A549 (cell line): Measurements from ENCODE around the gene C8G. TPM values are rescaled to one million over a fixed set of nuclear protein-coding genes. Genes with fewer than 3 reads are reported as not detected.
A peak's percentile ranks its signal among the peaks of the same experiment; 100 is the strongest.

Source experiments
- ATAC-seq, 2 experiments: fragments of 200-7000 bp in 1 of 2; fragments of >200 bp in 1 of 2; cut with Nextera tagmentation in 1 of 2; cut with Tn5 transposase in 1 of 2; 3 replicates each; pipeline versions ENCODE4 v1.8.0 to v1.9.1; 2018 to 2020; ENCODE audit warnings: mild to moderate bottlenecking in 1 of 2, moderate library complexity in 1 of 2
- CTCF ChIA-PET: fragments of 300-600 bp; sonication (Branson Sonifier 250); formaldehyde crosslinking; extraction: SDS; loops from one replicate; lab custom pipeline; 2021; ENCODE audit warnings: antibody characterized with exemption, inconsistent platforms; lab: Yijun Ruan, JAX
- POLR2A ChIA-PET: fragments of 350-600 bp; formaldehyde crosslinking; extraction: SDS; loops from one replicate; lab custom pipeline; 2021; ENCODE audit warnings: antibody characterized with exemption, inconsistent platforms; lab: Yijun Ruan, JAX
- DNase-seq, 2 experiments: peaks; one replicate each; pipeline versions ENCODE4 v3.0.0 to v3.0.0-alpha.2; 2011 to 2016; ENCODE audit warnings: low read depth in 1 of 2, low spot score in 1 of 2
- FAIRE-seq: peaks from 2 replicates; lab custom pipeline; 2011; peaks lifted over from hg19 to GRCh38; lab: Jason Lieb, UNC
- H3K27ac ChIP-seq, 2 experiments: fragments of >200 bp; sonication (Bioruptor Twin); formaldehyde crosslinking; 3 replicates each; pipeline ENCODE4 v1.5.1; 2016 to 2017
- H3K4me1 ChIP-seq: fragments of >200 bp; sonication (Bioruptor Twin); formaldehyde crosslinking; 3 replicates; pipeline ENCODE4 v1.6.1; 2016
- H3K4me2 ChIP-seq: fragments of >200 bp; sonication (Bioruptor Twin); formaldehyde crosslinking; 3 replicates; pipeline ENCODE4 v1.6.1; 2016
- H3K4me3 ChIP-seq: fragments of >200 bp; sonication (Bioruptor Twin); formaldehyde crosslinking; 3 replicates; pipeline ENCODE4 v1.5.1; 2016
- H3K9me3 ChIP-seq: fragments of >200 bp; sonication (Bioruptor Twin); formaldehyde crosslinking; 3 replicates; pipeline ENCODE4 v1.6.1; 2016
- BCL3 ChIP-seq: fragments of >200 bp; sonication (Bioruptor Twin); formaldehyde crosslinking; IDR thresholded peaks from 3 replicates; pipeline ENCODE4 v1.6.1; 2016
- CBX8 ChIP-seq: fragments of 200-600 bp; sonication (generic); IDR thresholded peaks from 2 replicates; pipeline ENCODE4 v1.6.1; 2016
- CEBPB ChIP-seq, 2 experiments: fragments of >200 bp in 1 of 2; sonication (Bioruptor Twin) in 1 of 2; formaldehyde crosslinking in 1 of 2; IDR thresholded peaks; 2 replicates each; pipeline ENCODE4 v1.6.1; 2012 to 2016
- CTCF ChIP-seq: fragments of >200 bp; sonication (Bioruptor Twin); formaldehyde crosslinking; IDR thresholded peaks from 3 replicates; pipeline ENCODE4 v1.5.1; 2016
- E2F6 ChIP-seq: IDR thresholded peaks from 2 replicates; pipeline ENCODE4 v1.6.1; 2012; ENCODE audit warnings: low read depth, borderline replicate concordance
- FOSB ChIP-seq: fragments of 250-450 bp; sonication (Bioruptor Pico); IDR thresholded peaks from 2 replicates; pipeline ENCODE4 v1.5.0; 2020; ENCODE audit warnings: mild to moderate bottlenecking, moderate library complexity
- GATA3 ChIP-seq: IDR thresholded peaks from 2 replicates; pipeline ENCODE4 v1.6.1; 2012; ENCODE audit warnings: borderline replicate concordance
- HDAC2 ChIP-seq: fragments of 200-600 bp; sonication (generic); IDR thresholded peaks from 2 replicates; pipeline ENCODE4 v1.6.1; 2016
- HOXB5 ChIP-seq: fragments of 250-450 bp; sonication (Bioruptor Pico); IDR thresholded peaks from 2 replicates; pipeline ENCODE4 v1.5.0; 2020; ENCODE audit warnings: mild to moderate bottlenecking, moderate library complexity
- JUN ChIP-seq, 2 experiments: fragments of >200 bp; sonication (Bioruptor Twin); formaldehyde crosslinking; IDR thresholded peaks; 2 replicates in 1 of 2; 3 replicates in 1 of 2; pipeline ENCODE4 v1.6.1; 2016 to 2017
- KDM1A ChIP-seq: fragments of 200-600 bp; sonication (generic); IDR thresholded peaks from 2 replicates; pipeline ENCODE4 v1.6.1; 2016; ENCODE audit warnings: low read depth, mild to moderate bottlenecking
- MAX ChIP-seq: IDR thresholded peaks from 2 replicates; pipeline ENCODE4 v1.6.1; 2012
- MAZ ChIP-seq: fragments of 150-350 bp; IDR thresholded peaks from 2 replicates; pipeline ENCODE4 v1.6.1; 2014; ENCODE audit warnings: antibody characterized with exemption, low read depth, low read length, borderline replicate concordance
- MYC ChIP-seq: IDR thresholded peaks from 2 replicates; pipeline ENCODE4 v1.6.1; 2012; ENCODE audit warnings: mild to moderate bottlenecking, inconsistent platforms, low read length, improper control_type of control experiment, borderline replicate concordance
- POLR2AphosphoS2 ChIP-seq: conservative IDR thresholded peaks from 2 replicates; pipeline ENCODE4 v1.6.1; 2012; ENCODE audit warnings: low read length, improper control_type of control experiment, inconsistent platforms
- RAD21 ChIP-seq, 2 experiments: fragments of >200 bp in 1 of 2; sonication (Bioruptor Twin) in 1 of 2; formaldehyde crosslinking in 1 of 2; IDR thresholded peaks in 1 of 2; conservative IDR thresholded peaks in 1 of 2; 2 replicates in 1 of 2; 3 replicates in 1 of 2; pipeline ENCODE4 v1.6.1; 2012 to 2018; ENCODE audit warnings: inconsistent platforms in 1 of 2
- RARB ChIP-seq: fragments of 250-450 bp; sonication (Bioruptor Pico); IDR thresholded peaks from 2 replicates; pipeline ENCODE4 v1.8.0; 2021; ENCODE audit warnings: mild to moderate bottlenecking, moderate library complexity
- RFX5 ChIP-seq: fragments of 450-650 bp; IDR thresholded peaks from 2 replicates; pipeline ENCODE4 v1.7.1; 2014; ENCODE audit warnings: antibody characterized with exemption, mild to moderate bottlenecking, moderate library complexity
- RNF2 ChIP-seq: fragments of 200-600 bp; sonication (generic); IDR thresholded peaks from 2 replicates; pipeline ENCODE4 v1.6.1; 2016; ENCODE audit warnings: low read depth, mild to moderate bottlenecking, antibody characterized with exemption, moderate library complexity, borderline replicate concordance
- TFCP2L1 ChIP-seq: fragments of 250-450 bp; sonication (Bioruptor Pico); IDR thresholded peaks from 2 replicates; pipeline ENCODE4 v1.5.0; 2021; ENCODE audit warnings: mild to moderate bottlenecking
- TP53 ChIP-seq: fragments of 250-450 bp; sonication (Bioruptor Pico); IDR thresholded peaks from 2 replicates; pipeline ENCODE4 v1.5.0; 2021; ENCODE audit warnings: mild to moderate bottlenecking, moderate library complexity
- WGBS: methylation state at CpG from one replicate; pipeline ENCODE4 v1.1.6; 2017; ENCODE audit errors: missing lambda C conversion rate; 5-methylcytosine and 5-hydroxymethylcytosine counted together
- polyA plus RNA-seq, 4 experiments: library from polyadenylated mRNA; depleted of rRNA in 3 of 4; stranded (reverse); fragments of >200 nt; fragmentation: RNase III in 1 of 4; extraction: RNeasy Plus Mini Kit Qiagen cat#74134 plus additional on column Dnase treatment in 1 of 4; gene quantifications; 2 replicates in 3 of 4; 3 replicates in 1 of 4; pipeline ENCODE4 v1.2.3, GENCODE V29; 2011 to 2017

C8G gene
- polyA plus RNA-seq, 2 of the 4 experiments (the other 2 are of a cell fraction) = 0.45 to 1.3 TPM

- no peak overlapping the region for H3K27ac ChIP-seq
- FAIRE-seq (no peak), ATAC-seq (no peak)
- WGBS = 90% methylated on average over 13 of the region's 26 CpGs
- POLR2A ChIA-PET = interaction anchor here (2.1 kb wide), 1 partner anchor 12 kb away, joined by 7 read pairs; the partner anchor contains the start of gene PAXX
- no peak overlapping the region for H3K4me3 ChIP-seq
- peaks cover 10% of the 10 kb centered on the region for H3K4me1 ChIP-seq
- TF ChIP-seq POLR2AphosphoS2 (no peak), BCL3 (no peak), HDAC2 (no peak)
- TF ChIP-seq, all 56 proteins: peak for 0
- no peak for DNase-seq
- CTCF ChIA-PET = interaction anchor here (0.8 to 1.7 kb wide), 4 partner anchors 9 to 49 kb away, joined by 3 to 6 read pairs (median 4); partner anchors contain the start of gene ABCA2
- no peaks in the 10 kb centered on the region for H3K9me3 ChIP-seq
- no peak overlapping the region for H3K4me2 ChIP-seq
Observed at GRCh38 chr9:136979769-136980587, 34.9 kb downstream of the C8G start.

GRCh38 chr9:136980669-136981478 lies 35.8 kb downstream of the C8G start:
- Histone ChIP-seq H3K9me3 (no peaks in the 10 kb centered on the region), H3K27ac (no peak overlapping the region), H3K4me1 (peaks cover 6% of the 10 kb centered on the region; the same call in 1 of the 3 replicates), H3K4me2 (no peak overlapping the region), H3K4me3 (no peak overlapping the region)
- ChIA-PET POLR2A (interaction anchor here (2.1 kb wide), 1 partner anchor 11 kb away, joined by 7 read pairs; the partner anchor contains the start of gene PAXX), CTCF (interaction anchor here (0.8 to 1.7 kb wide), 5 partner anchors 8 to 48 kb away, joined by 3 to 6 read pairs (median 4); partner anchors contain the start of gene ABCA2)
- FAIRE-seq (no peak), DNase-seq (no peak), ATAC-seq (no peak)
- WGBS = 89% methylated on average over 16 of the region's 16 CpGs
- no peak for TF ChIP-seq RAD21 (conservative IDR thresholded peaks at IDR 0.05 in 1 of 2, IDR thresholded peaks at IDR 0.05 in 1 of 2)
- TF ChIP-seq HOXB5 = no peak
- no peak for TF ChIP-seq TP53 (CRISPR knock-in tag)
- TF ChIP-seq BCL3 = no peak
- no peak for TF ChIP-seq GATA3
- no peak for TF ChIP-seq JUN (IDR thresholded peaks at IDR 0.05)
- TF ChIP-seq MAX = no peak

GRCh38 chr9:136981588-136982231 lies 36.7 kb downstream of the C8G start:
- Histone ChIP-seq H3K4me3 (no peak overlapping the region), H3K4me2 (no peak overlapping the region), H3K27ac (peak overlapping the region in 1 of 2 experiments; percentile 40; a peak in 2 of 6 replicates), H3K4me1 (peaks cover 6% of the 10 kb centered on the region; the same call in 1 of the 3 replicates), H3K9me3 (no peaks in the 10 kb centered on the region)
- no peak for FAIRE-seq
- 84% methylated on average over 11 of the region's 17 CpGs for WGBS
- ChIA-PET POLR2A (interaction anchor here (2.1 kb wide), 1 partner anchor 10 kb away, joined by 7 read pairs; the partner anchor contains the start of gene PAXX), CTCF (interaction anchor here (0.7 to 1.7 kb wide), 6 partner anchors 10 to 83 kb away, joined by 3 to 9 read pairs (median 4); partner anchors contain the start of genes ABCA2 and C8G)
- no peak for DNase-seq
- ATAC-seq = no peak
- no peak for TF ChIP-seq E2F6
- TF ChIP-seq MYC = no peak
- TF ChIP-seq RARB (CRISPR knock-in tag) = no peak
- TF ChIP-seq CBX8 = no peak
- TF ChIP-seq TFCP2L1 (CRISPR knock-in tag) = no peak
- TF ChIP-seq RFX5 = no peak
- no peak for TF ChIP-seq HOXB5
- TF ChIP-seq POLR2AphosphoS2 = no peak
- no peak for TF ChIP-seq BCL3
- no peak for TF ChIP-seq FOSB (CRISPR knock-in tag)
- TF ChIP-seq CTCF = no peak
- no peak for TF ChIP-seq CEBPB (IDR thresholded peaks at IDR 0.05)
- no peak for TF ChIP-seq GATA3
- no peak for TF ChIP-seq RNF2
- no peak for TF ChIP-seq MAZ
- no peak for TF ChIP-seq KDM1A
